Fibroblast of lung (primary cell): ENCODE results near the gene FTO. TPM values are rescaled to one million over a fixed set of nuclear protein-coding genes. Genes with fewer than 3 reads are reported as not detected.

ENCODE experiments used
- DNase-seq, 2 donors: peaks; one replicate each; pipeline versions ENCODE4 v3.0.0 to v3.0.0-alpha.2; 2010; ENCODE audit warnings: low read depth in 2 of 2
- H2AFZ ChIP-seq: 2 replicates; pipeline ENCODE4 v1.5.1; 2012; ENCODE audit warnings: low read length, control low read depth, inconsistent platforms
- H3K27ac ChIP-seq: 2 replicates; pipeline ENCODE4 v1.5.1; 2011; ENCODE audit warnings: low read length, control low read depth; ENCODE audit not compliant: insufficient read depth
- H3K27me3 ChIP-seq: 2 replicates; pipeline ENCODE4 v1.5.1; 2011; ENCODE audit warnings: mild to moderate bottlenecking, low read length; ENCODE audit not compliant: control insufficient read depth, insufficient read depth
- H3K36me3 ChIP-seq: 2 replicates; pipeline ENCODE4 v1.5.1; 2011; ENCODE audit warnings: low read length; ENCODE audit not compliant: control insufficient read depth, insufficient read depth
- H3K4me1 ChIP-seq: 2 replicates; pipeline ENCODE4 v1.5.1; 2011; ENCODE audit warnings: low read length; ENCODE audit not compliant: control insufficient read depth, insufficient read depth; ENCODE audit errors: extremely low read depth
- H3K4me2 ChIP-seq: 2 replicates; pipeline ENCODE4 v1.5.1; 2011; ENCODE audit warnings: low read length, control low read depth; ENCODE audit not compliant: insufficient read depth; ENCODE audit errors: extremely low read depth
- H3K4me3 ChIP-seq, 4 experiments: fragments of 200-600 bp in 1 of 4; sonication (generic) in 1 of 4; replicated peaks in 1 of 4; 2 replicates each; pipeline ENCODE4 v1.5.1; 2011 to 2016; ENCODE audit warnings: low read length in 4 of 4, low read depth in 3 of 4, mild to moderate bottlenecking in 3 of 4, control low read depth in 2 of 4, inconsistent platforms in 1 of 4, mixed read lengths in 1 of 4; ENCODE audit not compliant: insufficient read depth in 1 of 4; ENCODE audit errors: control extremely low read depth in 1 of 4
- H3K79me2 ChIP-seq: 2 replicates; pipeline ENCODE4 v1.5.1; 2012; ENCODE audit warnings: mild to moderate bottlenecking, low read length, inconsistent platforms; ENCODE audit not compliant: control insufficient read depth, insufficient read depth
- H3K9ac ChIP-seq: 2 replicates; pipeline ENCODE4 v1.5.1; 2011; ENCODE audit warnings: mild to moderate bottlenecking, low read length, control low read depth; ENCODE audit not compliant: insufficient read depth
- H3K9me3 ChIP-seq: 2 replicates; pipeline ENCODE4 v1.5.1; 2012; ENCODE audit warnings: low read depth, low read length; ENCODE audit not compliant: control insufficient read depth, insufficient read depth
- H4K20me1 ChIP-seq: 2 replicates; pipeline ENCODE4 v1.5.1; 2011; ENCODE audit warnings: low read length; ENCODE audit not compliant: control insufficient read depth, insufficient read depth; ENCODE audit errors: extremely low read depth
- EZH2 ChIP-seq: IDR thresholded peaks from 2 replicates; pipeline ENCODE4 v1.5.1; 2012; ENCODE audit warnings: low read length, control low read depth, mild to moderate bottlenecking; ENCODE audit errors: missing control alignments
- polyA plus RNA-seq, 2 donors: library from polyadenylated mRNA; depleted of rRNA in 1 of 2; stranded (reverse) in 1 of 2; unstranded in 1 of 2; fragments of >200 nt; gene quantifications; 2 replicates each; pipeline ENCODE4 v1.2.1, GENCODE V29; 2011 to 2012; ENCODE audit warnings: missing spikeins in 1 of 2
- total RNA-seq: library from RNA; depleted of rRNA; stranded (reverse); fragments of >200 nt; gene quantifications from 2 replicates; pipeline ENCODE4 v1.2.1, GENCODE V29; 2014
- TF ChIP-seq, protein P1 (sequence below), 2 donors: IDR thresholded peaks in 1 of 2; conservative IDR thresholded peaks in 1 of 2; 1 replicate in 1 of 2; 2 replicates in 1 of 2; pipeline ENCODE4 v1.5.1; 2011 to 2012; ENCODE audit warnings: low read length in 2 of 2, control low read depth in 1 of 2, inconsistent platforms in 1 of 2, low read depth in 1 of 2, mild to moderate bottlenecking in 1 of 2

FTO gene
- total and polyA plus RNA-seq, 2 donors (not counting 1 experiment from before 2014, with no cell fraction given), result 61.1 to 97.6 TPM

DNA sequence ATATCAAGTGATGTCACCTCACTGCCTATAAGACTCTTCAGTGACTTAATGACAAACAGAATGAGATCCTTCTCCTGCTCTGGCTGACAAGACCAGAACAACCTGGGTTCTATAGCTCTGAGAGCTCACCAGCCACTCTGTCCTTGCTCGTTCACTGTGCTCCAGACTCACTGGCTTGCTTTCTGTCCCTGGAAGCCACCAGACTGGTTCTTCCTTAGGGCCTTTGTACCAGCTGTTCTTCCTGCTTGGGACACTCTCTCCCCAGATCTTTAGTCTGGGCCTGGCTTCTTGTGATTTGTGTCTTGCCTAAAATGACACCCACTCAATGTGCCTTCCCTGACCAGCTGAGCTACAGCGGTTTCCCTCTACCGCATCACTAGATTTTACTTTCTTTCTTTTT lies 76.1 kb downstream of the FTO start:
- no peak overlapping the region for H3K27ac ChIP-seq
- H3K79me2 ChIP-seq, result peaks cover 6% of the 10 kb centered on the region
- no peak for DNase-seq
- H3K9ac ChIP-seq, result no peak overlapping the region
- H3K4me1 ChIP-seq, result peaks cover 8% of the 10 kb centered on the region
- H3K9me3 ChIP-seq, result no peaks in the 10 kb centered on the region
- no peak overlapping the region for H3K4me2 ChIP-seq
- no peaks in the 10 kb centered on the region for H3K36me3 ChIP-seq
- H2AFZ ChIP-seq, result no peak overlapping the region
- no peaks in the 10 kb centered on the region for H4K20me1 ChIP-seq
- no peak for TF ChIP-seq EZH2
- TF ChIP-seq, protein P1, sequence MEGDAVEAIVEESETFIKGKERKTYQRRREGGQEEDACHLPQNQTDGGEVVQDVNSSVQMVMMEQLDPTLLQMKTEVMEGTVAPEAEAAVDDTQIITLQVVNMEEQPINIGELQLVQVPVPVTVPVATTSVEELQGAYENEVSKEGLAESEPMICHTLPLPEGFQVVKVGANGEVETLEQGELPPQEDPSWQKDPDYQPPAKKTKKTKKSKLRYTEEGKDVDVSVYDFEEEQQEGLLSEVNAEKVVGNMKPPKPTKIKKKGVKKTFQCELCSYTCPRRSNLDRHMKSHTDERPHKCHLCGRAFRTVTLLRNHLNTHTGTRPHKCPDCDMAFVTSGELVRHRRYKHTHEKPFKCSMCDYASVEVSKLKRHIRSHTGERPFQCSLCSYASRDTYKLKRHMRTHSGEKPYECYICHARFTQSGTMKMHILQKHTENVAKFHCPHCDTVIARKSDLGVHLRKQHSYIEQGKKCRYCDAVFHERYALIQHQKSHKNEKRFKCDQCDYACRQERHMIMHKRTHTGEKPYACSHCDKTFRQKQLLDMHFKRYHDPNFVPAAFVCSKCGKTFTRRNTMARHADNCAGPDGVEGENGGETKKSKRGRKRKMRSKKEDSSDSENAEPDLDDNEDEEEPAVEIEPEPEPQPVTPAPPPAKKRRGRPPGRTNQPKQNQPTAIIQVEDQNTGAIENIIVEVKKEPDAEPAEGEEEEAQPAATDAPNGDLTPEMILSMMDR (conservative IDR thresholded peaks at IDR 0.05 in 1 of 2, IDR thresholded peaks at IDR 0.05 in 1 of 2; ENCODE audit: low read depth in 1 of 2, low read length in 2 of 2), result no peak
- no peak overlapping the region for H3K4me3 ChIP-seq
- no peaks in the 10 kb centered on the region for H3K27me3 ChIP-seq

DNA sequence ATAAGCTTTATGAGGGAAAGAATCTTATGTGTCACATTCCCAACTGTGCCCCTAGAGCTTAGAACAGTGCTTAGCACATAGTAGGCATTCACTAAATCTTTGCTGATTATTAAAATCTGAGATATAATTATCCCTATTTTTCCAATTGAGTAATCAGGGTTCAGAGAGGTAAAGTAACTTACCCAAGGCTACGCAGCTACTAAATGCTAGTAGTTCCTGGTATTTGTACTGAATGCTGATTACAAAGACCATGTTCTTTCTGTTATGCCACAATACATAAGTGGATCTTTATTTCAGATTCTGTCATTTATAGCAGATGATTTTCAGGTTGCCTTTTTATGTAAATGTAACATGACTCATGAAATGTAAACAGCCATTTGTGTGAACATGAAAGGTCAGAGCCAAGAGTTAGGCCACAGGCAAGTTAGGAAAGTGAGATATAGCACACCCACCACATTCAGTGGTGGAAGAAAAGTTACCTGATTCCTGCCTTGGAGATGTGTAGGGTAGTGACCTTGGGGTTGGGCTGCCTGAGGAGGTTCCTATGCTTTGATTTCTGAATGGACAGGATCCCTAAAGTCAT lies 77.2 kb downstream of the FTO start:
- Histone ChIP-seq H3K79me2 (peaks cover 6% of the 10 kb centered on the region), H3K4me2 (no peak overlapping the region), H4K20me1 (no peaks in the 10 kb centered on the region), H3K9me3 (no peaks in the 10 kb centered on the region), H3K36me3 (no peaks in the 10 kb centered on the region), H3K9ac (no peak overlapping the region), H2AFZ (no peak overlapping the region), H3K27me3 (no peaks in the 10 kb centered on the region), H3K27ac (no peak overlapping the region), H3K4me1 (peaks cover 4% of the 10 kb centered on the region), H3K4me3 (no peak overlapping the region)
- TF ChIP-seq, protein P1 (conservative IDR thresholded peaks at IDR 0.05 in 1 of 2, IDR thresholded peaks at IDR 0.05 in 1 of 2; ENCODE audit: low read depth in 1 of 2, low read length in 2 of 2), result no peak
- TF ChIP-seq EZH2, result no peak
- DNase-seq, result peak; percentile 48 to 54

DNA sequence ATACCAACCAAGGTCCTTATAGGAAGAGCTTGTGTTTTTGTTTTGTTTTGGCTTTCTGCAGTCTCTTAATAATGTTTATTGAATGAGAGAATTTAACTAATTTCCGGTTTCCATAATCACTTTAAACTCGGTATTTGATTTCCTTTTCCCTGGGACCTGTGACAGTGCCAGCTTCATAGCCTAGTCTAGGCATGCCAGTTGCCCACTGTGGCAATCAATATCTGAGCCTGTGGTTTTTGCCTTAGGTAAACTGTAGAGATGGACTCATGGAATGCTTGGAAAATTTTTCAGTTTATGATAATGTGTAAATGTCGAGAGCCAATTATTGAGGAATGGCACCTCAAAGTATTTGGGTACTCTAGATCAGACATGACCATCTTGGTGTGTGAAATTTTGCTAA lies 78.2 kb downstream of the FTO start:
- no peak for DNase-seq

More for the DNA sequence above, 78.2 kb downstream of the FTO start:
- Histone ChIP-seq H3K4me3 (no peak overlapping the region), H3K9me3 (no peaks in the 10 kb centered on the region), H3K27ac (no peak overlapping the region), H3K9ac (no peak overlapping the region), H4K20me1 (no peaks in the 10 kb centered on the region), H3K27me3 (no peaks in the 10 kb centered on the region), H2AFZ (no peak overlapping the region), H3K79me2 (peaks cover 6% of the 10 kb centered on the region), H3K4me2 (no peak overlapping the region), H3K36me3 (no peaks in the 10 kb centered on the region), H3K4me1 (peaks cover 4% of the 10 kb centered on the region)
- TF ChIP-seq, protein P1 (conservative IDR thresholded peaks at IDR 0.05 in 1 of 2, IDR thresholded peaks at IDR 0.05 in 1 of 2; ENCODE audit: low read depth in 1 of 2, low read length in 2 of 2), result no peak
- TF ChIP-seq EZH2, result no peak
